GM12892 (cell line): Measurements from ENCODE around the gene PKP2.

Experiments
- POLR2A ChIP-seq: IDR thresholded peaks from 2 replicates; pipeline ENCODE4 v1.6.1; 2011; ENCODE audit warnings: low read depth, low read length, control low read depth
- POLR2AphosphoS5 ChIP-seq: IDR thresholded peaks from 2 replicates; pipeline ENCODE4 v1.6.1; 2011; ENCODE audit warnings: low read depth, low read length, control low read depth

GRCh38 chr12:32854097-32854496 lies 42.5 kb downstream of the PKP2 start:
- no peak for TF ChIP-seq POLR2AphosphoS5
- no peak for TF ChIP-seq POLR2A
